Hematopoietic multipotent progenitor cell (in vitro differentiated cells): ENCODE measurements around the gene RNU7-1. TPM values are rescaled to one million over a fixed set of nuclear protein-coding genes. Genes with fewer than 3 reads are reported as not detected.

ENCODE experiments used
- DNase-seq, 3 donors: peaks; one replicate each; pipeline ENCODE4 v3.0.0-alpha.2; 2011 to 2015; ENCODE audit warnings: low read depth in 2 of 3, low spot score in 2 of 3
- total RNA-seq: library from RNA; depleted of rRNA; stranded (reverse); fragments of >200 nt; gene quantifications from one replicate; pipeline ENCODE4 v1.2.3, GENCODE V29; 2012

Gene RNU7-1
- total RNA-seq, 1 donor = not detected

GRCh38 chr12:6952121-6952862, 8.7 kb downstream of the RNU7-1 start:
- no peak for DNase-seq

GRCh38 chr12:6952863-6953441, 9.3 kb downstream of the RNU7-1 start:
- DNase-seq = no peak

- peak in 2 of 3 donors; percentile 90 to 98 for DNase-seq
Observed at GRCh38 chr12:6953442-6954315, 10.1 kb downstream of the RNU7-1 start.

- DNase-seq = no peak
Observed at GRCh38 chr12:6954316-6955107, 10.9 kb downstream of the RNU7-1 start.

- DNase-seq = no peak
Observed at GRCh38 chr12:6955108-6956020, 11.7 kb downstream of the RNU7-1 start.

- DNase-seq = peak in 1 of 3 donors; percentile 49
Observed at GRCh38 chr12:6956021-6956727, 12.6 kb downstream of the RNU7-1 start.

- DNase-seq = no peak
Observed at GRCh38 chr12:6957151-6957701, 13.6 kb downstream of the RNU7-1 start.

- no peak for DNase-seq
Observed at GRCh38 chr12:6957741-6958608, 14.4 kb downstream of the RNU7-1 start.

GRCh38 chr12:6958609-6959057, 15.0 kb downstream of the RNU7-1 start:
- DNase-seq = no peak

- peak in 2 of 3 donors; percentile 75 to 89 for DNase-seq
Observed at GRCh38 chr12:6959058-6959804, 15.6 kb downstream of the RNU7-1 start.

- no peak for DNase-seq
Observed at GRCh38 chr12:6959805-6960592, 16.4 kb downstream of the RNU7-1 start.

GRCh38 chr12:6960593-6961277, 17.1 kb downstream of the RNU7-1 start:
- DNase-seq = no peak

- DNase-seq = peak; percentile 74 to 76 (median 75)
Observed at GRCh38 chr12:6961278-6961694, 17.7 kb downstream of the RNU7-1 start.

- DNase-seq = peak in 2 of 3 donors; percentile 70 to 86
Observed at GRCh38 chr12:6961695-6962284, 18.2 kb downstream of the RNU7-1 start.
